Adrenal gland (tissue), 5 donors: Measurements from ENCODE around the gene PRKN.

Experiments used
- CTCF ChIP-seq, 6 experiments: fragments of 450-650 bp in 4 of 6; fragments of 200-600 bp in 2 of 6; sonication (generic) in 1 of 6; IDR thresholded peaks; 1 replicate in 5 of 6; 2 replicates in 1 of 6; pipeline versions ENCODE4 v1.5.1 to v1.8.0; 2016 to 2021; ENCODE audit warnings: antibody characterized with exemption in 6 of 6, mild to moderate bottlenecking in 2 of 6, moderate library complexity in 1 of 6
- POLR2A ChIP-seq, 2 donors: fragments of 450-650 bp; IDR thresholded peaks; one replicate each; pipeline ENCODE4 v1.6.1; 2017; ENCODE audit warnings: antibody characterized with exemption in 2 of 2, mild to moderate bottlenecking in 2 of 2, moderate library complexity in 1 of 2
- donor health status: DM: no; HTN: no; CAD: no.

GRCh38 chr6:161374971-161375873 is 1352.3 kb downstream of the PRKN start:
- TF ChIP-seq CTCF (IDR thresholded peaks at IDR 0.05) (peak in 1 of 6 experiments; percentile 13), POLR2A (IDR thresholded peaks at IDR 0.05) (no peak)
